Stimulated activated CD8-positive, alpha-beta memory T cell treated with anti-CD3 and anti-CD28 coated beads, Interleukin-4, amount 100 ng/mL, for 48 hours (primary cell): Measurements from ENCODE around the gene ANKRD28.
"Not testable (repeated sequence)": the region's sequence is repeated elsewhere in the genome, so short reads cannot be mapped to it uniquely, and the experiment has no call there.

Source experiments
- DNase-seq: peaks from one replicate; pipeline ENCODE4 v3.0.0-alpha.2; 2020

ANKRD28 gene

DNA sequence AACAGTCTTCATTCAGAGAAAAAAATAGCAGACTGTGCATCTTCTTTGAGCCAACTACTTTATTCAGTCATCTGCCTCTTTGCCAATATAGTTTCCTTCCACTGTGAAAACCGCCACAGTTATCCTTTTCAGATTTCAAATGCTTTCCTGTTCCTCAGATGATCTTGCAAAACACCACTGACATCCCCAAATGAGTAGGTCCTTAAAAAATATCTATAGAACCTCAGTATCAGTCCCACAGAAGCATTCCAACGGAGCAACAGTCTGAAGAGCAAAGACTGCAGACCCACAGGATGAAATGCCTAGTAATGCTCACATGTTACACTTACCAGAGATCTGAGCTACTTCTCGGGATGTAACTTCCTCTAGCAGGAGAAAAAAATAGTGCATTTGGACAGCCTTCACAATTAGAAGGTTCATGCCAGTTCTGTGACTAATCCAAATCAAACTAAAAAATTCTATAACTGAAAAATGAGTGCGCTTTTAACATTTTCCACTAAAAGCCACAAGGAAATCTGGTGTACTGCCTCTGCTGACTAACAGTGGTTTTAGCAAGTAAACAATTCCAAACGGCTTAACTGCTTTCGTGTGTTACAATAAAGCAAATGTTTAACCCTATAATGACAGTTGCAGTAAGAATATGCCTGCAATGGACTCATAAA is at the start of gene ANKRD28:
Gene ANKRD28 (minus strand): TSS at position 338 of the 662 bp plus-strand sequence. CDS start 1,458 bp downstream, outside the sequence.
- DNase-seq: no peak

DNA sequence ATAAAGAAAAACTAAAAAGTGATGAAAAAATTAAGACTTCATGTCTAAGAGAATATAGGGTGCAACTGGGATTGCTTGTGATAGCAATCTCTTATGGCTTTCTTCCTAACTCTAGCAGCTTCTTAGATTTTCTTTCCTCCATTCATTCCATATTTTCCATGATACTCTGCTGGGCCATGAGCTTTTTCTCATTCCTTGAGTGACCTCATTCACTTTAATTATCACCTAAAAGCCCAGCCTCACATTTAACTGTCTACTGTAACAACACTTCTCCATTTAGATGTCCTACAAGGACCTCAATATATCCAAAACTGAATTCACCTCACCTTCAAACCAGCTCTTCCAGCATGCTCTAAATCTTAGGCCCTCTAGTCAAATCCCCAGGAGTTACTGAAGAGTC is 49.5 kb upstream of the ANKRD28 start:
- DNase-seq: no peak

DNA sequence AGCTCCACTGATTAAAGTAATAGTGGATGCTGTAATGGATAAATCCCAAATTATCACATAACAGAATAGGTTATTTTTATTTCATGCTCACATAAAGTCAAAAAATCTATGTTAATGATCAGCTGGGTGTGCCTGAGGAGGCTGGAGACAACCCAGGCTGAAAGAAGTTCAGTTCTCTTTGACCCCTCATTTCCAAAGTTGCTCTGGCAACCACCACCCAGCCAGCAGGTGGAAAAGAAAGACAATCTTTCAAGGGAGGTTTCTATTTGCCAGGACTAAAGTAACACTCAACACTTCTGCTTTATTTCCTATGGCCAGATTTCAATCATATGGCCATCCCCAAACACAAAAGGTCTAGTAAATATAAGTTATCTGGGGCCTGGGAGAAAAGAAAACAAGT is 48.8 kb upstream of the ANKRD28 start:
- no peak for DNase-seq

DNA sequence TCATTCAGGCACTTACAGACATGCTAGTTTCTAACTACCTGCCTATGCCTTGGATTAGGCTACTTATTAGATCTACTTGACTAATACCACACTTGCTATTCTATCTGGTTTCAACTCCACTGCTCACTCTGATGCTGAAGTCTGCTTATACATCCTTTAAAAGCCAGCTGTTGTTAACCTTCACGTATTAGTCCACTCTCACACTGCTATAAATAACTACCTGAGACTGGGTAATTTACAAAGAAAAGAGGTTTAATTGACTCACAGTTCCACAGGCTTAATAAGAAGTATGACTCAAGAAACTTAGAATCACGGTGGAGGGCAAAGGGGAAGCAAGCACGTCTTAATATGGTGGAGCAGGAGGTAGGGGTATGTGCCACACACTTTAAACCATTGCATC is 47.7 kb upstream of the ANKRD28 start:
- no peak for DNase-seq

GRCh38 chr3:15844889-15845288 is 47.1 kb upstream of the ANKRD28 start:
- DNase-seq: no peak

DNA sequence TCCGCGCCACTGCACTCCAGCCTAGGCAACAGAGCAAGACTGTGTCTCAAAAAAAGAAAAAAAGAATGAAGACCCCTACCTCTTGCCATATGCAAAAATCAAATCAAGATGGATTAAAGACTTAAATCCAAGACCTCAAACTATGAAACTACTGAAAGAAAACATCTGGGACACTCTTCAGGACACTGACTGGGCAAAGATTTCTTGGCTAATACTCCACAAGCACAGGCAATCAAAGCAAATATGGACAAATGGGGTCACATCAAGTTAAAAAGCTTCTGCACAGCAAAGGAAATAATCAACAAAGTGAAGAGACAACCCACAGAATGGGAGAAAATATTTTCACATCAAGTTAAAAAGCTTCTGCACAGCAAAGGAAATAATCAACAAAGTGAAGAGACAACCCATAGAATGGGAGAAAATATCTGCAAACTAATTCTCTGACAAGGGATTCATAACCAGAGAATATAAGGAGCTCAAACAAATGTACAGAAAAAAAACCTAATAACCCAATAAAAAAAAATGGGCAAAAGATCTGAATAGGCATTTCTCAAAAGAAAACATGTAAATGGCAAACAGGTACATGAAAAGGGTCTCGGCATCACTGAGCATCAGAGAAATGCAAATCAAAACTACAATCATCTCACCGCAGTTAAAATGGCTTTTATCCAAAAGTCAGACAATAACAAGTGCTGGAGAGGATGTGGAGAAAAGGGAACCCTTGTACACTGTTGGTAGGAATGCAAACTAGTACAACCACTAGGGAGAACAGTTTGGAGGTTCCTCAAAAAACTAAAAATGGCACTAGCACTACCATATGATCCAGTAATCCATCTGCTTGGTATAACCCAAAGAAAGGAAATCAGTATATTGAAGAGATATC is 43.6 kb upstream of the ANKRD28 start:
- DNase-seq: not testable (repeated sequence)

GRCh38 chr3:15839568-15839967 is 41.8 kb upstream of the ANKRD28 start:
- no peak for DNase-seq

DNA sequence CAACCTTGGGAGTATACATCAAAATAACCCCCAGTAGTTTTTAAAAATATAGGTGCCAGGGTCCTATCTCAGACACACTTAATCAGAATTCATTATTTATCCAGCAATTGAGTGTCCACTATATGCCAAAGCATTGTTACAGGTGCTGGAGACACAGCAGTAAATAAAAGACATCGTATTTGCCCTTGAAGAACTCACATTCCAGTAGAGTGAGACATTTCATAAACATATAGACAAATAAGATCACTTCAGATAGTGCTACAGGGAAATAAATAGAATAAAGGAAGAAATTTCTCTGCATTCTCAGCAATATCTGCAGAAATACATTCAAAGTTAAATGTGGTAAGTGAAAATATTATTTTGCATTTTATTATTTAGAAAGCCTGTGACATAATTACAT is 34.1 kb upstream of the ANKRD28 start:
- DNase-seq: no peak

DNA sequence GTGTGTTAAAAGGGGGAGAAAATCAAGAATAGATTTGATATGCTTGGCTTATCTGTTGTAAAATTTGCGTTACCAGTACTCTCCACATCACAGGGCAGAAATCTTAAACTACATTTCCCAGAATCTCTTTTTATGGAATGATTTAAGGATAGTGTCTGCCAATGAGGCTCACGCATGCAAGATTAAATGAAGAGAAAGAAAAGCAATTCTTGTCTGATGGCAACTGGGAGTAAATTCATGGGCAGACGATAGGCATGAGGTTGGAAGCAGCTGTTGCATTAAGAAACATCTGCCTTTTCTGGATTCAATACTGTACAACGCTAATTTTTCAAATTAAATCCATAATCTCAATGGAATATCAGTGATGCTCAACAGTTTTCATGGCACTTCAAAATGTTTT is 27.2 kb upstream of the ANKRD28 start:
- DNase-seq: no peak

DNA sequence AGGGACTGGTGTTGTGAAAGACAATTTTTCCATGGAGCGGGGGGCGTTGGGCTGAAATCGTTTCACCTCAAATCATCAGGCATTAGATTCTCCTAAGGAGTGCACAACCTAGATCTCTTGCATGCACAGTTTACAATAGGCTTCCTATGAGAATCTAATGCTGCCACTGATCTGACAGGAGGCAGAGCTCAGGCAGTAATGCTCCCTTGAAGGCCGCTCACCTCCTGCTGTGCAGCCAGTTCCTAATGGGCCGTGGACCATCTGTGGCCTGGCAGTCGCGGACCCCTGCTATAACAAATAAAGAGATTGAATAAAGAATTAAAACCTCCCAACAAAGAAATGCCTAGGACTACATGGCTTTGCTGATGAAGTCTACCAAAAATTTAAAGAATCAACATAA is 25.3 kb upstream of the ANKRD28 start:
- no peak for DNase-seq

DNA sequence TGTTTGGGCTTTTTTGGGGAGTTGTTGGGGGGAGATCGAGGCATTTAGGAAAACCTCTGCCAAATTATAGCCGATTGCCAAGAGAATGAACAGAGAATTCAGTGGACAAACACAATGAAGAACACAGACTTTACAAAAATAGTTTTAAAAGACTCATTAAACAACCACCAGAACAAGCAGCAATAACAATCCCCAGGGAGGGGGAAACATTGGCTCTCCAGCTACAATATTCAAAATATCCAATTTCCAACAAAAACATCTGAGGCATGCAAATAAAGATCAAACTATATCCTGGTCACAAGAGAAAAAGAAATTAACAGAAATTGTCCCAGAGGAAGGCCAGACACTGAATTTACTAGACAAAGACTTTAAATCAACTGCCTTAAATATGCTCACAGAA is 24.5 kb upstream of the ANKRD28 start:
- DNase-seq: no peak

GRCh38 chr3:15820911-15821310 is 23.1 kb upstream of the ANKRD28 start:
- no peak for DNase-seq

DNA sequence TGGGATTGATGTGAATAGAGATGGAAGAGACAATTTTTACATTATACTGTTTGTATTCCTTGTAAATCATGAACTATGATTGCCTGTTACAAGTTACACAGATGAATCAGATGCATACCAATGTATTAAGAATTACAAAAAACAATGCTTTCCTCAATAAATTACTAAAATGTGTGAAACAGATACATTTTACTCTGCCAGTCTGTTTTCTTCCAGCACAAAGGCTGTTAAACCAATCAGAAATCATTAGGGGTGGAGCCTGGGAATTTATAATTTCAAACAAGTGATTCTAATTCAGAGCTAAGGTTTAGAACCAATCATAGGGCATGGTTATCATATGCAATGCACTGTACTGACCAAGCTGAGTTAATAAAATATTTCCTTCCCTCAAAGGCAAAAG is 21.8 kb upstream of the ANKRD28 start:
- no peak for DNase-seq

DNA sequence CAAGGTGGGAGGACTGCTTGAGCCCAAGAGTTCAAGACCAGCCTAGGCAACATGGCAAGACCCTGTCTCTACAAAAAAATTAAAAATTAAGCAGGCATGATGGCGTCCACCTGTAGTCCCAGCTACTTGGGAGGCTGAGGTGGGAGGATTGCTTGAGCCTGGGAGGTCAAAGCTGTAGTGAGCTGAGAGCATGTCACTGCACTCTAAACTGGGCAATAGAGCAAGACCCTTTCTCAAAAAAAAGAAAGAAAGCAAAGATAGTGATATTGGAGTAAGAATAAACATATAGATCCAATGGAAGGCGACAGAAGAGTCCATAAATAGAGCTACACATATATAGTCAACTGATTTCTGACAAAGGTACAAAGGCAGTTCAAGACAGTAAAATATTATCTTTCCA is 21.3 kb upstream of the ANKRD28 start:
- no peak for DNase-seq

DNA sequence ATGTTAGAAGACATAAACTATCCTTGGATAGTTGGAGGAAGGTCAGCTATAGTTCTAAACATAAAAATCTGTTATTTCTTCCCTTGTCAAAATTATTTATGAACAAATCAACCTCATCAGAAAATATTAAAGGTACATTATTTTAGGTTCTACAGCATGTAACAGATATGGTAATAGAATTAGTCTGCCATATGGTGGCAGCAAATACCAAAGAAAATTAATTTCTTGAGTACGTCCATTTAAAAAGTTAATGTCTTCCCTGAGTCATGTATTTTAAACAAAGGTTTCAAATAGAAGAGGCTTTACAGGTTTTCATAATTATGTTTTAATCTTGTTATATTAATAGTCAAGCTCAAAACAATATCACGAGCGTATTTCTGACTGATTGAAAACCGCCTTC is 17.9 kb upstream of the ANKRD28 start:
- no peak for DNase-seq

DNA sequence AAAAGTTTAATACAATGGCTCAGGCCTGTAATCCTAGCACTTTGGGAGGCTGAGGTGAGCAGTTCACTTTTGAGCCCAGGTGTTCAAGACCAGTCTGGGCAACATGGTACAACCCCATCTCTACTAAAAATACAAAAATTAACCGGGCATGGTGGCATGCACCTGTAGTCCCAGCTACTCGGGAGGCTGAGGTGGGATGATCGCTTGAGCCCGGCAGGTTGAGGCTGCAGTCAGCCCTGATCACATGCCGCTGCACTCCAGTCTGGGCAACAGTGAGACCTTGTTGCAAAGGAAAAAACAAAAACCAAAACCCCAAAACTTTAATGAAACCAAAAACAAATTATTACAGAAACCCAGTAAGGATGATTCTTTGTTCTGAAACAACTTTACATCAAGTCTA is 15.3 kb upstream of the ANKRD28 start:
- DNase-seq: not testable (repeated sequence)

- DNase-seq: no peak
Measured at GRCh38 chr3:15812183-15812582, 14.4 kb upstream of the ANKRD28 start.

DNA sequence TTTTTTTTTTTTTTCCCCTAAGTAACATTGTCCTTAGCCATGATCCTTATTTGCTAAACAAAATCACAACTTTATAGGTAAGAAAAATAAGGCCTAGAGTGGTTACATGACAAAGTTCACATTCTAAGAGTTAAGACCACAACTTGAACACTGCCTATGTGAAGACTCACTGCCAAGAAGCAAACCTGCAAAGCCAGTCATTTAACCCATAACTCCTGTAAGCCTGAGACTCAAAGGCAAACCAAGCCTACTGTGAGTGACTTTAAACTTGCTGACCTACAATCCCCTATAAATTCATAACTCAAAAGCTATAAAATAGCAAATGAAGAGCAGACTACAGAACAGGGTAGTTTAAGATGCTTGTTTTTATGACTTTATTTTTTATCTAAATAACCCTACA is 12.9 kb upstream of the ANKRD28 start:
- no peak for DNase-seq

GRCh38 chr3:15809313-15809712 is 11.5 kb upstream of the ANKRD28 start:
- DNase-seq: no peak

DNA sequence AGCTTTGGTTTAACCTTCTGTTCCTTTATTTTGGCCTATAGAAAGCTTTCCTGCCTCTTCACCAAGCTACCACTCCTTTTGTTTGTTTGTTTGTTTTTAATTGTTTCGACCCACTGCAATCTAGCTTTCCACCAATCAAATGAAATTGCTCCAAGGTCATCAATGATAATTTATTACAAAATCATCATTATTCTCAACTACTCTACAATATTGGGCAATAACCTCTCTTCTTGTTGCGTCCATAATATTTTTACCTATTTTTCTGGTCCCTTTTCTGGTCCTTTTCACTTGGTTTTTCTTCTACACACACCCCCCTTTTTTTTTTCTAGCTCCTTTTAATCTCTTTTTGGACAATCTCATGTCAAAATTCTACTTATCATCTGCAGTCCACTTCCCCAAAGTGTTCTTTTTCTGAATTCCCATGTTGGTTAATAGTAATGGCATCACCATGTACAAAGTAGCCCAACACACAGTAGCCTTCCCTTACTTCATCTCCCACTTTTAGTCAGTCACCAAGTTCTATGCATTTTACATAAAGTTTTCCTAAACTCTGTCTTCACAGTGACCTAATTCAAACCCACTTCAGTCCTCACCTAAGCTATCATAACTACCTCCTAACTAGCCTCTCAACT is 11.0 kb upstream of the ANKRD28 start:
- DNase-seq: no peak

- DNase-seq: no peak
Measured at GRCh38 chr3:15805756-15806266, 8.0 kb upstream of the ANKRD28 start.

GRCh38 chr3:15804553-15805095 is 6.8 kb upstream of the ANKRD28 start:
- no peak for DNase-seq

DNA sequence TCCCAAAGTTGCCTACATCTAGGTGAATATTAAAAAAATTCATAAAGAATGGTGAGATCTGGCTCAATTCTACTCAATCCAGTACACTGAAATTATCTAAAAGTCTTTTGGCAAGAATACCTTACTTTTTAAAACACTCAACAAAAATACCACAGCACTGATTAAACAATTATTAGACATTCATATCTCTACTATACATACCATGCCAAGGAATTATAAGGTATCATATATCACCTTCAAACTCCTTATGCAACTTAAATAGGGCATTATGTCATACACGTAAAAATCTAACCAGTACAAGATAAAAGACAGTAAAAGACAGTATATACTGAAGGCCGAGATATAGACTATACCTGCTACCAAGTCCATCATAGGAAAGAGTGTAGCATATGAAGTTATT is 6.1 kb upstream of the ANKRD28 start:
- no peak for DNase-seq
